GM12872 (cell line): ENCODE data around the gene HOXD9.

Source experiments
- CTCF ChIP-seq: IDR thresholded peaks from 3 replicates; pipeline ENCODE4 v1.5.1; 2011; ENCODE audit warnings: low read depth, mild to moderate bottlenecking, low read length, moderate library complexity; ENCODE audit not compliant: insufficient read depth

Gene HOXD9

GRCh38 chr2:176165370-176166050, 43.0 kb downstream of the HOXD9 start:
- no peak for TF ChIP-seq CTCF

GRCh38 chr2:176166272-176166671, 43.8 kb downstream of the HOXD9 start:
- no peak for TF ChIP-seq CTCF

GRCh38 chr2:176167398-176167797, 44.9 kb downstream of the HOXD9 start:
- no peak for TF ChIP-seq CTCF

- no peak for TF ChIP-seq CTCF
These were observed 46.7 kb downstream of the HOXD9 start for GRCh38 chr2:176169181-176169580.

GRCh38 chr2:176169711-176170110, 47.2 kb downstream of the HOXD9 start:
- no peak for TF ChIP-seq CTCF

GRCh38 chr2:176170602-176171305, 48.2 kb downstream of the HOXD9 start:
- TF ChIP-seq CTCF: no peak

- no peak for TF ChIP-seq CTCF
These were observed 49.0 kb downstream of the HOXD9 start for GRCh38 chr2:176171351-176172006.
